ENCODE data around the gene MYCBP2.

The MYCBP2 gene

DNA sequence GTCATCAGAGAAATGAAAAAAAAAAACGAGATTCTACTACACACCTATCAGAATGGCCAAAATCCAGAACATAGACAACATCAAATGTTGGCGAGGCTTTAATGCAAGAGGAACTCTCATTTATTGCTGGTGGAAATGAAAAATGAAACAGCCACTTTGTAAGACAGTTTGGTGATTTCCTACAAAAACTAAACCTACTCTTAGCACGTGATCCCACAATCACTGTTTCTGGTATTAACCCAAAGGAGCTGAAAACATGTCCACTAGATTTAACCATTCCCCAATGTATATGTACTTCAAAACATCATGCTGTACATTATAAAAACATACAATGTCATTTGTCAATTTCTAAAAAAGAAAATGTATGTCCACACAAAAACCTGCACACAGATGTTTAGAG lies 13.0 kb downstream of the MYCBP2 start:
- DNase-seq (ENCODE audit: low read depth, low spot score): no peak
- Histone ChIP-seq H3K9ac (ENCODE audit: insufficient read length, low read depth) (no peak overlapping the region), H3K36me3 (ENCODE audit: insufficient read depth, insufficient read length, low read length) (no peaks in the 10 kb centered on the region), H3K4me3 (ENCODE audit: insufficient read length, low read depth) (no peak overlapping the region), H3K4me1 (ENCODE audit: insufficient read depth, insufficient read length) (no peaks in the 10 kb centered on the region), H3K27me3 (ENCODE audit: insufficient read depth, insufficient read length) (no peaks in the 10 kb centered on the region), H3K9me3 (ENCODE audit: insufficient read depth, low read length) (no peaks in the 10 kb centered on the region)
- TF ChIP-seq ZNF274 (IDR thresholded peaks at IDR 0.05; ENCODE audit: low read depth, low read length): no peak
- TF ChIP-seq SUZ12 (IDR thresholded peaks at IDR 0.05; ENCODE audit: extremely low read depth, insufficient read depth, insufficient read length): no peak
- no peak for TF ChIP-seq YY1 (IDR thresholded peaks at IDR 0.05; ENCODE audit: insufficient read depth, insufficient read length)

DNA sequence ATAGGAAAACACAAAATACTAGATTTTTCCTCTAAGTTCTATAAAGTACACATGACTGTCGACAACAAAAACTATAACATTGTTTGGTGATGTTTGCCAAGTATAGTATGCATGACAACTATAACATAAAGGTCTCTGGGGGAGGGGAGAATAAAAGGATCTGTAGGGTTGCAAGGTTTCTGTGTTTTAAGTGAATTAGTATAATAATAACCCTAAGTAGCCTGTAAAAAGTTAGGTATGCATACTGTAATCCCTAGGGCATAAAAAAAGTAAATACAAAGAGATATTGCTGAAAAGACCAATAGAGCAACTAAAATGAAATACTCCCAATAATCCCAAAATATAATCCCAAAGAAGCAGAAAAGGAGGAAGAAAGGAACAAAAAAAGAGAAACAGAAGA lies 14.6 kb downstream of the MYCBP2 start:
- Histone ChIP-seq H3K4me1 (ENCODE audit: insufficient read depth, insufficient read length) (no peaks in the 10 kb centered on the region), H3K27me3 (ENCODE audit: insufficient read depth, insufficient read length) (no peaks in the 10 kb centered on the region), H3K36me3 (ENCODE audit: insufficient read depth, insufficient read length, low read length) (no peaks in the 10 kb centered on the region), H3K4me3 (ENCODE audit: insufficient read length, low read depth) (no peak overlapping the region), H3K9ac (ENCODE audit: insufficient read length, low read depth) (no peak overlapping the region), H3K9me3 (ENCODE audit: insufficient read depth, low read length) (no peaks in the 10 kb centered on the region)
- no peak for DNase-seq (ENCODE audit: low read depth, low spot score)
- TF ChIP-seq YY1 (IDR thresholded peaks at IDR 0.05; ENCODE audit: insufficient read depth, insufficient read length) (no peak), ZNF274 (IDR thresholded peaks at IDR 0.05; ENCODE audit: low read depth, low read length) (no peak), SUZ12 (IDR thresholded peaks at IDR 0.05; ENCODE audit: extremely low read depth, insufficient read depth, insufficient read length) (no peak)

GRCh38 chr13:77310579-77311279 lies 16.2 kb downstream of the MYCBP2 start:
- Histone ChIP-seq H3K9ac (ENCODE audit: insufficient read length, low read depth) (no peak overlapping the region), H3K4me1 (ENCODE audit: insufficient read depth, insufficient read length) (no peaks in the 10 kb centered on the region), H3K9me3 (ENCODE audit: insufficient read depth, low read length) (no peaks in the 10 kb centered on the region), H3K27me3 (ENCODE audit: insufficient read depth, insufficient read length) (no peaks in the 10 kb centered on the region), H3K4me3 (ENCODE audit: insufficient read length, low read depth) (no peak overlapping the region), H3K36me3 (ENCODE audit: insufficient read depth, insufficient read length, low read length) (no peaks in the 10 kb centered on the region)
- no peak for DNase-seq (ENCODE audit: low read depth, low spot score)
- no peak for TF ChIP-seq SUZ12 (IDR thresholded peaks at IDR 0.05; ENCODE audit: extremely low read depth, insufficient read depth, insufficient read length)
- TF ChIP-seq YY1 (IDR thresholded peaks at IDR 0.05; ENCODE audit: insufficient read depth, insufficient read length): no peak
- TF ChIP-seq ZNF274 (IDR thresholded peaks at IDR 0.05; ENCODE audit: low read depth, low read length): no peak

- H3K4me3 ChIP-seq (ENCODE audit: insufficient read length, low read depth): no peak overlapping the region
- H3K9me3 ChIP-seq (ENCODE audit: insufficient read depth, low read length): no peaks in the 10 kb centered on the region
- H3K4me1 ChIP-seq (ENCODE audit: insufficient read depth, insufficient read length): no peaks in the 10 kb centered on the region
- H3K36me3 ChIP-seq (ENCODE audit: insufficient read depth, insufficient read length, low read length): no peaks in the 10 kb centered on the region
- no peak for DNase-seq (ENCODE audit: low read depth, low spot score)
- TF ChIP-seq YY1 (IDR thresholded peaks at IDR 0.05; ENCODE audit: insufficient read depth, insufficient read length): no peak
- no peak overlapping the region for H3K9ac ChIP-seq (ENCODE audit: insufficient read length, low read depth)
- H3K27me3 ChIP-seq (ENCODE audit: insufficient read depth, insufficient read length): no peaks in the 10 kb centered on the region
These were observed 16.7 kb downstream of the MYCBP2 start for GRCh38 chr13:77310161-77310560.

DNA sequence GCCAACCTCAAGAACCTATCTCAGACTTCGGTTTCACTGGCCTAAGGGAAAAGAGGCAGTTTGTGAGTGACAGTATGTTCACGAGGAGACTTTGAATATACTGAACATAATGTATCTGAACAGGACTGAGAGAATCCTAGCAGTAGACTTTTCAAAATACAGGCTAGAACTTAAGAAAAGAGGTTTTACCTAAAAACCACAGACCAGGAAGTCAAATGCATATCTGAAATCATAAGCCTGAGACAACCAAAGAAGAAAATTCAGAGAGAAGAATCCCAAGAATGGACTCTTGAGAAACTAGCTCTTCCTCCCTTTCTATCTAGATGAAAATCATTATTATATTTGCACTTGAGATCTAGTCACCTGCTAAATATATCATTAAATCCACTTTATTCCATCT lies 17.6 kb downstream of the MYCBP2 start:
- H3K9ac ChIP-seq (ENCODE audit: insufficient read length, low read depth): no peak overlapping the region
- TF ChIP-seq YY1 (IDR thresholded peaks at IDR 0.05; ENCODE audit: insufficient read depth, insufficient read length): no peak
- TF ChIP-seq SUZ12 (IDR thresholded peaks at IDR 0.05; ENCODE audit: extremely low read depth, insufficient read depth, insufficient read length): no peak
- no peak for TF ChIP-seq ZNF274 (IDR thresholded peaks at IDR 0.05; ENCODE audit: low read depth, low read length)
- no peaks in the 10 kb centered on the region for H3K4me1 ChIP-seq (ENCODE audit: insufficient read depth, insufficient read length)
- DNase-seq (ENCODE audit: low read depth, low spot score): no peak
- H3K36me3 ChIP-seq (ENCODE audit: insufficient read depth, insufficient read length, low read length): no peaks in the 10 kb centered on the region
- H3K9me3 ChIP-seq (ENCODE audit: insufficient read depth, low read length): no peaks in the 10 kb centered on the region
- H3K4me3 ChIP-seq (ENCODE audit: insufficient read length, low read depth): no peak overlapping the region
- no peaks in the 10 kb centered on the region for H3K27me3 ChIP-seq (ENCODE audit: insufficient read depth, insufficient read length)

- DNase-seq (ENCODE audit: low read depth, low spot score): no peak
- Histone ChIP-seq H3K9ac (ENCODE audit: insufficient read length, low read depth) (no peak overlapping the region), H3K4me1 (ENCODE audit: insufficient read depth, insufficient read length) (no peaks in the 10 kb centered on the region)
These were observed 20.4 kb downstream of the MYCBP2 start for GRCh38 chr13:77306458-77306857.

DNA sequence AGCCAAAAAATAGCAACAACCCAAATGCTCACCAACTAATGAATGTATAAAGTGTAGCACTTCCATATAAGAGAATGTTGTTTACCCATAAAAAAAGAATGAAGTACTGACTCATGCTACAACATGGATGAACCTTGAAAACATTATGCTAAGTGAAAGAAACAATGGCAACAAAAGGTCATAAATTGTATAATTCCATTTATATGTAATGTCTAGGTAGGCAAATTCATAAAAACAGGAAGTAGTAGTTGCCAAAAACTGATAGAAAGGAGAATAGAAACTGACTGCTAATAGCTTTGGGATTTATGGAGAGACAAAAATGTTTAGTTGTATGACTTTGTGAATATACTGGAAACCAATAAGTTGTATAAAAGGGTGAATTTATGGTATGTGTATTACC lies 21.6 kb downstream of the MYCBP2 start:
- H3K4me3 ChIP-seq (ENCODE audit: insufficient read length, low read depth): no peak overlapping the region
- H3K4me1 ChIP-seq (ENCODE audit: insufficient read depth, insufficient read length): no peaks in the 10 kb centered on the region
- no peak for DNase-seq (ENCODE audit: low read depth, low spot score)
- no peak for TF ChIP-seq YY1 (IDR thresholded peaks at IDR 0.05; ENCODE audit: insufficient read depth, insufficient read length)
- TF ChIP-seq SUZ12 (IDR thresholded peaks at IDR 0.05; ENCODE audit: extremely low read depth, insufficient read depth, insufficient read length): no peak
- TF ChIP-seq ZNF274 (IDR thresholded peaks at IDR 0.05; ENCODE audit: low read depth, low read length): no peak
- H3K36me3 ChIP-seq (ENCODE audit: insufficient read depth, insufficient read length, low read length): no peaks in the 10 kb centered on the region
- H3K27me3 ChIP-seq (ENCODE audit: insufficient read depth, insufficient read length): no peaks in the 10 kb centered on the region
- no peaks in the 10 kb centered on the region for H3K9me3 ChIP-seq (ENCODE audit: insufficient read depth, low read length)
- H3K9ac ChIP-seq (ENCODE audit: insufficient read length, low read depth): no peak overlapping the region

More at GRCh38 chr13:77306458-77306857, 20.4 kb downstream of the MYCBP2 start:
- no peaks in the 10 kb centered on the region for H3K36me3 ChIP-seq (ENCODE audit: insufficient read depth, insufficient read length, low read length)
- no peaks in the 10 kb centered on the region for H3K9me3 ChIP-seq (ENCODE audit: insufficient read depth, low read length)
- no peak overlapping the region for H3K4me3 ChIP-seq (ENCODE audit: insufficient read length, low read depth)
- no peak for TF ChIP-seq YY1 (IDR thresholded peaks at IDR 0.05; ENCODE audit: insufficient read depth, insufficient read length)
- no peak for TF ChIP-seq ZNF274 (IDR thresholded peaks at IDR 0.05; ENCODE audit: low read depth, low read length)
- TF ChIP-seq SUZ12 (IDR thresholded peaks at IDR 0.05; ENCODE audit: extremely low read depth, insufficient read depth, insufficient read length): no peak
- no peaks in the 10 kb centered on the region for H3K27me3 ChIP-seq (ENCODE audit: insufficient read depth, insufficient read length)
